ENCODE measurements around the gene CELA3A.
A peak's percentile ranks its signal among the peaks of the same experiment; 100 is the strongest.

Gene CELA3A

GRCh38 chr1:22039594-22040285 is 38.3 kb downstream of the CELA3A start:
- no peak overlapping the region for H3K4me3 Mint-ChIP-seq
- DNase-seq = no peak
- H3K9me3 Mint-ChIP-seq = no peaks in the 10 kb centered on the region
- peaks cover 37% of the 10 kb centered on the region for H3K4me1 Mint-ChIP-seq
- H3K27ac Mint-ChIP-seq = peak overlapping the region; percentile 50
- H3K36me3 Mint-ChIP-seq (ENCODE audit: low read depth) = no peaks in the 10 kb centered on the region
- TF ChIP-seq, protein P1, sequence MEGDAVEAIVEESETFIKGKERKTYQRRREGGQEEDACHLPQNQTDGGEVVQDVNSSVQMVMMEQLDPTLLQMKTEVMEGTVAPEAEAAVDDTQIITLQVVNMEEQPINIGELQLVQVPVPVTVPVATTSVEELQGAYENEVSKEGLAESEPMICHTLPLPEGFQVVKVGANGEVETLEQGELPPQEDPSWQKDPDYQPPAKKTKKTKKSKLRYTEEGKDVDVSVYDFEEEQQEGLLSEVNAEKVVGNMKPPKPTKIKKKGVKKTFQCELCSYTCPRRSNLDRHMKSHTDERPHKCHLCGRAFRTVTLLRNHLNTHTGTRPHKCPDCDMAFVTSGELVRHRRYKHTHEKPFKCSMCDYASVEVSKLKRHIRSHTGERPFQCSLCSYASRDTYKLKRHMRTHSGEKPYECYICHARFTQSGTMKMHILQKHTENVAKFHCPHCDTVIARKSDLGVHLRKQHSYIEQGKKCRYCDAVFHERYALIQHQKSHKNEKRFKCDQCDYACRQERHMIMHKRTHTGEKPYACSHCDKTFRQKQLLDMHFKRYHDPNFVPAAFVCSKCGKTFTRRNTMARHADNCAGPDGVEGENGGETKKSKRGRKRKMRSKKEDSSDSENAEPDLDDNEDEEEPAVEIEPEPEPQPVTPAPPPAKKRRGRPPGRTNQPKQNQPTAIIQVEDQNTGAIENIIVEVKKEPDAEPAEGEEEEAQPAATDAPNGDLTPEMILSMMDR (IDR thresholded peaks at IDR 0.05) = no peak
- H3K27me3 Mint-ChIP-seq (ENCODE audit: low read depth, poor library complexity) = peaks cover 8% of the 10 kb centered on the region

DNA sequence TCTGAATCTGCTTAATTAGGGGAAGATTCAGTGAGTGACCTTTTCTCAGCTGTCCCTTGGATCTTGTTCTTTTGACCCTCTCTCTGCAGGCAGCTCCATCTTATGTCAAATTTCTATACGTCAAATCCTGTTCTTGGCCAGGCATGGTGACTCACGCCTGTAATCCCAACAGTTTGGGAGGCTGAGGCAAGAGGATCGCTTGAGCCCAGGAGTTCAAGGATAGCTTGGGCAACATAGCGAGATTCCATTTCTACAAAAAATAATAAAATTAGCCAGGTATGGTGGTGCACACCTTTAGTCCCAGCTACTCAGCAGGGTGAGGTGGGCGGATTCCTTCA is 38.8 kb downstream of the CELA3A start:
- H3K4me3 Mint-ChIP-seq = no peak overlapping the region
- peak overlapping the region; percentile 50 for H3K27ac Mint-ChIP-seq
- H3K4me1 Mint-ChIP-seq = peaks cover 38% of the 10 kb centered on the region
- TF ChIP-seq, protein P1 (IDR thresholded peaks at IDR 0.05) = no peak
- no peak for DNase-seq
- peaks cover 2% of the 10 kb centered on the region for H3K36me3 Mint-ChIP-seq (ENCODE audit: low read depth)
- peaks cover 2% of the 10 kb centered on the region for H3K9me3 Mint-ChIP-seq
- H3K27me3 Mint-ChIP-seq (ENCODE audit: low read depth, poor library complexity) = peaks cover 8% of the 10 kb centered on the region

GRCh38 chr1:22041505-22041904 is 40.0 kb downstream of the CELA3A start:
- TF ChIP-seq, protein P1 (IDR thresholded peaks at IDR 0.05) = no peak
- Mint-ChIP-seq H3K27ac (peak overlapping the region; percentile 7), H3K27me3 (ENCODE audit: low read depth, poor library complexity) (peaks cover 8% of the 10 kb centered on the region), H3K4me1 (peaks cover 38% of the 10 kb centered on the region), H3K4me3 (no peak overlapping the region), H3K36me3 (ENCODE audit: low read depth) (peaks cover 5% of the 10 kb centered on the region), H3K9me3 (peaks cover 5% of the 10 kb centered on the region)
- DNase-seq = no peak

DNA sequence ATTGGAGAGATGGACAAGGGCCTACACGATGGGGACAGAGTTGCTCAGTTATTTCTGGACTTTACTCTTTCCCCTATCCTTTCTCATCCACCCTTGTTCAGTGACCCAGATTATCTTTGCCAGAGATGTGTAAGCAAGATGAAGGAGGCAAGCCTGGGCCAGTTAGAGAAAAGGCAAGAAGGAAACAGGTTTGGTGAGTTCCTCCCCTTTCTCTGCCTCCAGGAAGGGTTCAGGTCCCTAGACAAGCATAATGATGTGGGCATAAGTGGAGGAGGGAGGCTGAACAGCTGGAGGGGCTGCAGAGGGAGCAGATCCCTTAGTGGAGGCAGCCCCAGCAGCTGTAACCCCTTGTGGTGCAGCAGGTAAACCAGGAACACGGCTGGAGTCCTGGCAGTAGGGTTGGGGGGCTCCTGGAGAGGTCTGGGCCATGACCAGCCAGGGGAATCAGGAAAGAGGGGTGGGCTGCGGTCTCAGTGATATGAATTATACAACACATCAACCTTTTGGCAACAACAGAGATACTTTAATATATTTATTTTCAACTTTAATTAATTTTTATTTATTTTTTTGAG is 41.8 kb downstream of the CELA3A start:
- H3K27ac Mint-ChIP-seq = no peak overlapping the region
- no peak overlapping the region for H3K4me3 Mint-ChIP-seq
- no peak for DNase-seq
- peaks cover 8% of the 10 kb centered on the region for H3K27me3 Mint-ChIP-seq (ENCODE audit: low read depth, poor library complexity)
- peaks cover 31% of the 10 kb centered on the region for H3K4me1 Mint-ChIP-seq
- H3K36me3 Mint-ChIP-seq (ENCODE audit: low read depth) = peaks cover 5% of the 10 kb centered on the region
- TF ChIP-seq, protein P1 (IDR thresholded peaks at IDR 0.05) = no peak
- H3K9me3 Mint-ChIP-seq = peaks cover 5% of the 10 kb centered on the region

GRCh38 chr1:22044690-22045420 is 43.4 kb downstream of the CELA3A start:
- Mint-ChIP-seq H3K27me3 (ENCODE audit: low read depth, poor library complexity) (peaks cover 2% of the 10 kb centered on the region), H3K27ac (no peak overlapping the region), H3K4me3 (no peak overlapping the region), H3K36me3 (ENCODE audit: low read depth) (peaks cover 5% of the 10 kb centered on the region), H3K4me1 (peaks cover 25% of the 10 kb centered on the region), H3K9me3 (peaks cover 5% of the 10 kb centered on the region)
- TF ChIP-seq, protein P1 (IDR thresholded peaks at IDR 0.05) = no peak
- DNase-seq = no peak
